Thyroid gland (tissue), 4 donors: ENCODE data around the gene MAGEC3. TPM values are rescaled to one million over a fixed set of nuclear protein-coding genes. Genes with fewer than 3 reads are reported as not detected.

Experiments
- DNase-seq, 2 donors: peaks; one replicate each; pipeline ENCODE4 v3.0.0-alpha.2; 2019
- H3K27ac ChIP-seq, 3 donors: fragments of 200-600 bp; sonication (generic); 1 replicate in 2 of 3; 2 replicates in 1 of 3; pipeline ENCODE4 v1.5.1; 2016 to 2019; ENCODE audit warnings: mild to moderate bottlenecking in 1 of 3, moderate library complexity in 1 of 3
- H3K27me3 ChIP-seq: fragments of 200-600 bp; sonication (generic); one replicate; pipeline ENCODE4 v1.5.1; 2019
- H3K36me3 ChIP-seq, 2 donors: fragments of 200-600 bp; sonication (generic); one replicate each; pipeline ENCODE4 v1.5.1; 2016 to 2019
- H3K4me1 ChIP-seq, 2 donors: fragments of 200-600 bp; sonication (generic); one replicate each; pipeline ENCODE4 v1.5.1; 2017 to 2019
- H3K4me3 ChIP-seq, 3 donors: fragments of 200-600 bp; sonication (generic); replicated peaks in 1 of 3; 1 replicate in 2 of 3; 2 replicates in 1 of 3; pipeline ENCODE4 v1.5.1; 2016; ENCODE audit warnings: mild to moderate bottlenecking in 1 of 3
- H3K9me3 ChIP-seq: fragments of 200-600 bp; sonication (generic); one replicate; pipeline ENCODE4 v1.5.1; 2017
- POLR2A ChIP-seq, 2 donors: fragments of 450-650 bp; IDR thresholded peaks; one replicate each; pipeline ENCODE4 v1.6.1; 2017; ENCODE audit warnings: antibody characterized with exemption in 2 of 2, mild to moderate bottlenecking in 2 of 2, moderate library complexity in 1 of 2
- WGBS, 2 donors: methylation state at CpG; one replicate each; pipeline ENCODE4 v1.1.5; 2017; 5-methylcytosine and 5-hydroxymethylcytosine counted together
- intact Hi-C: fragments of 100-400 bp; cut with DNase I; formaldehyde crosslinking; loops from one replicate; pipeline ENCODE4 v1.15.1; 2023
- total RNA-seq, 4 donors: library from RNA; depleted of rRNA; stranded (reverse); fragments of >200 nt; gene quantifications; one replicate each; pipeline ENCODE4 v1.2.3, GENCODE V29; 2016
- TF ChIP-seq, protein P1 (sequence below), 6 experiments: fragments of 200-600 bp in 3 of 6; fragments of 450-650 bp in 3 of 6; sonication (generic) in 3 of 6; IDR thresholded peaks; one replicate each; pipeline ENCODE4 v1.5.1; 2016 to 2019; ENCODE audit warnings: antibody characterized with exemption in 6 of 6, mild to moderate bottlenecking in 2 of 6, inconsistent platforms in 1 of 6, moderate library complexity in 1 of 6

Gene MAGEC3
- total RNA-seq, 4 donors from 2014 or later, result 0.71 TPM; not detected in 3

DNA sequence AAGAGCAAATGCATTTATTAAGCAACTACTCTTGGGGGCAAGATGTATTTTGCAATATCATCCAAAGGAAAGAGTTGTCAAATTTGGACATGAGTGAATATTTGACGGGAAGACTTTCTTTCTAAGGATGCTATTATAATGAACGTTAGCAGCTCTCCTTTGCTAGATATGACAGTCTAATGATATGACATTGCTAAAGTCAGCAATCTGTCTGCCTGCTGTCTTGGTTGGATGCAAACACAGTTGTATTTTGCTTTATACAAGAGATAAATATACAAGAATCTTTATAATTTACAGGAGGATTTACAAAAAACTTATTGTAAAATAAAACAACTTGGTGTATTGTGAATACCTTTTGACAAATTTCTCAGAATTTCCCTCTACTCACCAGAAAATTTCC is 103.1 kb downstream of the MAGEC3 start:
- no peaks in the 10 kb centered on the region for H3K9me3 ChIP-seq
- no peaks in the 10 kb centered on the region for H3K36me3 ChIP-seq
- no peaks in the 10 kb centered on the region for H3K4me1 ChIP-seq
- no peak for TF ChIP-seq POLR2A (IDR thresholded peaks at IDR 0.05)
- TF ChIP-seq, protein P1, sequence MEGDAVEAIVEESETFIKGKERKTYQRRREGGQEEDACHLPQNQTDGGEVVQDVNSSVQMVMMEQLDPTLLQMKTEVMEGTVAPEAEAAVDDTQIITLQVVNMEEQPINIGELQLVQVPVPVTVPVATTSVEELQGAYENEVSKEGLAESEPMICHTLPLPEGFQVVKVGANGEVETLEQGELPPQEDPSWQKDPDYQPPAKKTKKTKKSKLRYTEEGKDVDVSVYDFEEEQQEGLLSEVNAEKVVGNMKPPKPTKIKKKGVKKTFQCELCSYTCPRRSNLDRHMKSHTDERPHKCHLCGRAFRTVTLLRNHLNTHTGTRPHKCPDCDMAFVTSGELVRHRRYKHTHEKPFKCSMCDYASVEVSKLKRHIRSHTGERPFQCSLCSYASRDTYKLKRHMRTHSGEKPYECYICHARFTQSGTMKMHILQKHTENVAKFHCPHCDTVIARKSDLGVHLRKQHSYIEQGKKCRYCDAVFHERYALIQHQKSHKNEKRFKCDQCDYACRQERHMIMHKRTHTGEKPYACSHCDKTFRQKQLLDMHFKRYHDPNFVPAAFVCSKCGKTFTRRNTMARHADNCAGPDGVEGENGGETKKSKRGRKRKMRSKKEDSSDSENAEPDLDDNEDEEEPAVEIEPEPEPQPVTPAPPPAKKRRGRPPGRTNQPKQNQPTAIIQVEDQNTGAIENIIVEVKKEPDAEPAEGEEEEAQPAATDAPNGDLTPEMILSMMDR (IDR thresholded peaks at IDR 0.05), result no peak
- 89 to 90% methylated on average over 2 of the region's 2 CpGs for WGBS, 2 donors
- no peak overlapping the region for H3K4me3 ChIP-seq
- no peaks in the 10 kb centered on the region for H3K27me3 ChIP-seq
- DNase-seq, result no peak
- no peak overlapping the region for H3K27ac ChIP-seq
- intact Hi-C loops, result no loop called here

DNA sequence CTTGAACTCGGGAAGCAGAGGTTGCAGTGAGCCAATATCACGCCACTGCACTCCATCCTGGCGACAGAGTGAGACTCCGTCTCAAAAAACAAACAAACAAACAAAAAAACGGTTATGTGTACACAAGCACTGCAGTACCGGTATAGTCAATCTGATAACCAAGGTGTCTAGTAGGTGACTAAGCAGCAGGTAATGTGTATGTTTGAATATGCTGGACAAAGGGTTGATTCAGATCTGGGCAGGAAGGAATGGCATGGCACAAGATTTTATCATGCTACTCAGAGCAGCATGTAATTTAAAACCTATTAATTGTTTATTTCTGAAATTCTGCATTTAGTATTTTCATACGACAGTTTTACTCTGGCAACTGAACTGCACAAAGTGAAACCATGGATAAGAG is 107.3 kb downstream of the MAGEC3 start:
- no peaks in the 10 kb centered on the region for H3K9me3 ChIP-seq
- no peaks in the 10 kb centered on the region for H3K27me3 ChIP-seq
- 73 to 77% methylated on average over 7 of the region's 7 CpGs for WGBS, 2 donors
- H3K4me3 ChIP-seq, result no peak overlapping the region
- H3K27ac ChIP-seq, result no peak overlapping the region
- DNase-seq, result no peak
- H3K36me3 ChIP-seq, result no peaks in the 10 kb centered on the region
- intact Hi-C loops, result no loop called here
- no peaks in the 10 kb centered on the region for H3K4me1 ChIP-seq
- no peak for TF ChIP-seq POLR2A (IDR thresholded peaks at IDR 0.05)
- TF ChIP-seq, protein P1 (IDR thresholded peaks at IDR 0.05), result no peak

DNA sequence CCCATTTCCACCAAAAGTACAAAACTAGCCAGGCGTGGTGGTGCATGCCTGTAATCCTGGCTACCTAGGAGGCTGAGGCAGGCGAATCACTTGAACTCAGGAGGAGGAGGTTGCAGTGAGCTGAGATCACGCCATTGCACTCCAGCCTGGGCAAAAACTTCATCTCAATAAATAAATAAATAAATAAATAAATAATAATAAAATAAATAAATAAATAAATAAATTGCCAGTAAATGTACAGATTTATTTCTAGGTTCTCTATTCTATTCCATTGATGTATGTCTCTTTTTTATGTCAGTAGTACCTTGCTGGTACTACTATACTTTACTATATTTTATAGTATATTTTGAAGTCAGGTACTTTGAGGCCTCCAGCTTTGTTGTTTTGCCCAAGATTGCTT is 109.2 kb downstream of the MAGEC3 start:
- Histone ChIP-seq H3K27me3 (no peaks in the 10 kb centered on the region), H3K36me3 (no peaks in the 10 kb centered on the region), H3K4me3 (no peak overlapping the region), H3K4me1 (no peaks in the 10 kb centered on the region), H3K27ac (no peak overlapping the region), H3K9me3 (no peaks in the 10 kb centered on the region)
- DNase-seq, result no peak
- TF ChIP-seq, protein P1 (IDR thresholded peaks at IDR 0.05), result no peak
- TF ChIP-seq POLR2A (IDR thresholded peaks at IDR 0.05), result no peak
- WGBS, 2 donors, result 89 to 93% methylated on average over 3 of the region's 3 CpGs
- intact Hi-C loops, result no loop called here

Other genes starting within 250 kb of the MAGEC3 start
- not detected for gene SPANXA2, start 248.6 kb upstream of the MAGEC3 start, total RNA-seq
- gene SPANXD, start 139.6 kb upstream of the MAGEC3 start, total RNA-seq, result not detected
- gene MAGEC1, start 65.6 kb downstream of the MAGEC3 start, total RNA-seq, result under 1 TPM in 1 of 4 donors, not detected in 3; 0.13 TPM